ENCODE data around the gene FAM3D.

GRCh38 chr3:58683001-58683458 is 16.5 kb upstream of the FAM3D start:
- no peak for TF ChIP-seq POLR2A (IDR thresholded peaks at IDR 0.05)
- TF ChIP-seq, protein P1, sequence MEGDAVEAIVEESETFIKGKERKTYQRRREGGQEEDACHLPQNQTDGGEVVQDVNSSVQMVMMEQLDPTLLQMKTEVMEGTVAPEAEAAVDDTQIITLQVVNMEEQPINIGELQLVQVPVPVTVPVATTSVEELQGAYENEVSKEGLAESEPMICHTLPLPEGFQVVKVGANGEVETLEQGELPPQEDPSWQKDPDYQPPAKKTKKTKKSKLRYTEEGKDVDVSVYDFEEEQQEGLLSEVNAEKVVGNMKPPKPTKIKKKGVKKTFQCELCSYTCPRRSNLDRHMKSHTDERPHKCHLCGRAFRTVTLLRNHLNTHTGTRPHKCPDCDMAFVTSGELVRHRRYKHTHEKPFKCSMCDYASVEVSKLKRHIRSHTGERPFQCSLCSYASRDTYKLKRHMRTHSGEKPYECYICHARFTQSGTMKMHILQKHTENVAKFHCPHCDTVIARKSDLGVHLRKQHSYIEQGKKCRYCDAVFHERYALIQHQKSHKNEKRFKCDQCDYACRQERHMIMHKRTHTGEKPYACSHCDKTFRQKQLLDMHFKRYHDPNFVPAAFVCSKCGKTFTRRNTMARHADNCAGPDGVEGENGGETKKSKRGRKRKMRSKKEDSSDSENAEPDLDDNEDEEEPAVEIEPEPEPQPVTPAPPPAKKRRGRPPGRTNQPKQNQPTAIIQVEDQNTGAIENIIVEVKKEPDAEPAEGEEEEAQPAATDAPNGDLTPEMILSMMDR (IDR thresholded peaks at IDR 0.05) = no peak
- TF ChIP-seq POLR2AphosphoS5 (IDR thresholded peaks at IDR 0.05) = no peak
- TF ChIP-seq EP300 (IDR thresholded peaks at IDR 0.05; ENCODE audit: low read depth) = no peak
